Endothelial cell of umbilical vein (primary cell): ENCODE results near the gene RIC1. TPM values are rescaled to one million over a fixed set of nuclear protein-coding genes. Genes with fewer than 3 reads are reported as not detected.

Experiments
- BruUV-seq: library from RNA; stranded (reverse); fragments of 400-500 nt; replicated peaks from 2 replicates; lab custom pipeline; 2021; lab: Mats Ljungman, UMichigan
- CTCF ChIA-PET: fragments of 300-600, 350-600 bp; sonication (Branson Sonifier 250); formaldehyde crosslinking; loops from one replicate; lab custom pipeline; 2021; ENCODE audit warnings: antibody characterized with exemption, inconsistent platforms; lab: Charles Lee
- POLR2A ChIA-PET: fragments of 300-600, 350-600 bp; sonication (Branson Sonifier 250); formaldehyde crosslinking; loops from one replicate; lab custom pipeline; 2021; ENCODE audit warnings: antibody characterized with exemption, inconsistent platforms; lab: Charles Lee
- DNase-seq: peaks from one replicate; pipeline ENCODE4 v3.0.0-alpha.2; 2011; ENCODE audit warnings: low read depth, low spot score
- FAIRE-seq: peaks from 2 replicates; lab custom pipeline; 2011; peaks lifted over from hg19 to GRCh38; lab: Jason Lieb, UNC
- H2AFZ ChIP-seq: 2 replicates; pipeline ENCODE4 v1.6.0; 2012; ENCODE audit warnings: low read depth, low read length, control low read depth, inconsistent platforms
- H3K27ac ChIP-seq: 2 replicates; pipeline ENCODE4 v1.5.1; 2011; ENCODE audit warnings: low read depth, mild to moderate bottlenecking, control low read depth, low read length, moderate library complexity; ENCODE audit not compliant: insufficient read depth
- H3K27me3 ChIP-seq, 2 experiments: 2 replicates each; pipeline versions ENCODE4 v1.6.0 to v1.6.1; 2011; ENCODE audit warnings: low read length in 2 of 2, mixed read lengths in 1 of 2; ENCODE audit not compliant: control insufficient read depth in 2 of 2, insufficient read depth in 2 of 2
- H3K36me3 ChIP-seq, 2 experiments: 2 replicates in 1 of 2; 3 replicates in 1 of 2; pipeline ENCODE4 v1.5.1; 2011; ENCODE audit warnings: low read length in 2 of 2, mild to moderate bottlenecking in 1 of 2, moderate library complexity in 1 of 2; ENCODE audit not compliant: control insufficient read depth in 2 of 2, insufficient read depth in 2 of 2; ENCODE audit errors: extremely low read depth in 1 of 2
- H3K4me1 ChIP-seq: 3 replicates; pipeline ENCODE4 v1.5.1; 2011; ENCODE audit warnings: mild to moderate bottlenecking, low read length; ENCODE audit not compliant: control insufficient read depth, insufficient read depth; ENCODE audit errors: extremely low read depth
- H3K4me2 ChIP-seq: 2 replicates; pipeline ENCODE4 v1.6.1; 2011; ENCODE audit warnings: low read length, control low read depth, mixed read lengths; ENCODE audit not compliant: insufficient read depth
- H3K4me3 ChIP-seq, 3 experiments: fragments of 200-600 bp in 1 of 3; sonication (generic), shearing (Covaris generic) in 1 of 3; replicated peaks in 1 of 3; 2 replicates each; pipeline ENCODE4 v1.5.1; 2011 to 2016; ENCODE audit warnings: control low read depth in 3 of 3, low read length in 3 of 3, mild to moderate bottlenecking in 2 of 3, inconsistent platforms in 1 of 3, low read depth in 1 of 3, moderate library complexity in 1 of 3; ENCODE audit not compliant: insufficient read depth in 1 of 3
- H3K79me2 ChIP-seq: 2 replicates; pipeline ENCODE4 v1.6.0; 2012; ENCODE audit warnings: low read length, inconsistent platforms; ENCODE audit not compliant: control insufficient read depth, insufficient read depth
- H3K9ac ChIP-seq: replicated peaks from 2 replicates; pipeline ENCODE3; 2011; ENCODE audit warnings: low read length, control low read depth; ENCODE audit not compliant: insufficient read depth; ENCODE audit errors: extremely low read depth
- H3K9me1 ChIP-seq: replicated peaks from 3 replicates; pipeline ENCODE4 v1.6.0; 2011; ENCODE audit warnings: mild to moderate bottlenecking, low read length; ENCODE audit not compliant: control insufficient read depth, insufficient read depth; ENCODE audit errors: extremely low read depth
- H3K9me3 ChIP-seq: replicated peaks from 2 replicates; pipeline ENCODE4 v1.5.1; 2012; ENCODE audit warnings: low read length, inconsistent platforms; ENCODE audit not compliant: control insufficient read depth, insufficient read depth
- H4K20me1 ChIP-seq: replicated peaks from 2 replicates; pipeline ENCODE3; 2011; ENCODE audit warnings: mild to moderate bottlenecking, low read length; ENCODE audit not compliant: control insufficient read depth, insufficient read depth; ENCODE audit errors: extremely low read depth
- EZH2 ChIP-seq: IDR thresholded peaks from 2 replicates; pipeline ENCODE4 v1.6.1; 2012; ENCODE audit warnings: borderline replicate concordance, low read depth, mild to moderate bottlenecking, moderate library complexity, low read length, inconsistent platforms; ENCODE audit not compliant: severe bottlenecking
- FOS ChIP-seq: IDR thresholded peaks from 2 replicates; pipeline ENCODE4 v1.6.1; 2011; ENCODE audit warnings: mild to moderate bottlenecking, low read length, moderate library complexity, borderline replicate concordance; ENCODE audit not compliant: insufficient read depth
- GATA2 ChIP-seq: IDR thresholded peaks from 2 replicates; pipeline ENCODE4 v1.7.0; 2011; ENCODE audit warnings: low read depth, mild to moderate bottlenecking, moderate library complexity, mixed read lengths, low read length; ENCODE audit not compliant: insufficient read length, insufficient read depth
- JUN ChIP-seq: IDR thresholded peaks from 2 replicates; pipeline ENCODE4 v1.6.1; 2011; ENCODE audit warnings: borderline replicate concordance, low read depth; ENCODE audit not compliant: insufficient read length, insufficient read depth
- MYC ChIP-seq: IDR thresholded peaks from one replicate; pipeline ENCODE4 v1.6.1; 2011; ENCODE audit warnings: mild to moderate bottlenecking, low read depth, low read length
- POLR2A ChIP-seq: IDR thresholded peaks from 2 replicates; pipeline ENCODE4 v1.6.1; 2012; ENCODE audit warnings: low read depth, mild to moderate bottlenecking, control low read depth, low read length
- POLR2AphosphoS5 ChIP-seq: IDR thresholded peaks from 2 replicates; pipeline ENCODE4 v1.6.1; 2012; ENCODE audit warnings: low read depth, mild to moderate bottlenecking, control low read depth, low read length, moderate library complexity; ENCODE audit not compliant: insufficient read depth
- dilution Hi-C: fragments of 300-500 bp; cut with MboI; formaldehyde crosslinking; loops from one replicate; pipeline ENCODE4 v1.15.0; 2019; ENCODE audit warnings: low sequenced_read_pairs; ENCODE audit not compliant: extremely low pct_ligation_motif_present
- intact Hi-C: fragments of 100-400 bp; cut with micrococcal nuclease; formaldehyde crosslinking; loops from one replicate; pipeline ENCODE4 v1.10.0; 2022
- polyA plus RNA-seq, 4 experiments: library from polyadenylated mRNA; depleted of rRNA in 3 of 4; stranded (reverse) in 3 of 4; unstranded in 1 of 4; fragments of >200 nt; gene quantifications; 2 replicates each; pipeline versions ENCODE4 v1.2.1 to v1.2.3, GENCODE V29; 2011 to 2012; ENCODE audit warnings: missing spikeins in 1 of 4
- total RNA-seq: library from RNA; stranded (reverse); gene quantifications from 2 replicates; pipeline ENCODE4 v1.2.3, GENCODE V29; 2021
- TF ChIP-seq, protein P1 (sequence below): IDR thresholded peaks from 2 replicates; pipeline ENCODE4 v1.6.1; 2011; ENCODE audit not compliant: insufficient read depth, insufficient read length
- TF ChIP-seq, protein P2 (sequence below), 2 donors: IDR thresholded peaks; 1 replicate in 1 of 2; 2 replicates in 1 of 2; pipeline ENCODE4 v1.5.1; 2011; ENCODE audit warnings: low read length in 2 of 2, mild to moderate bottlenecking in 2 of 2, moderate library complexity in 2 of 2, control low read depth in 1 of 2, inconsistent platforms in 1 of 2, low read depth in 1 of 2; ENCODE audit not compliant: insufficient read depth in 1 of 2; ENCODE audit errors: extremely low read depth in 1 of 2

RIC1 gene
- total and polyA plus RNA-seq, 2 donors (not counting 3 experiments of a cell fraction or from before 2014, with no cell fraction given), result 14.0 to 23.5 TPM

DNA sequence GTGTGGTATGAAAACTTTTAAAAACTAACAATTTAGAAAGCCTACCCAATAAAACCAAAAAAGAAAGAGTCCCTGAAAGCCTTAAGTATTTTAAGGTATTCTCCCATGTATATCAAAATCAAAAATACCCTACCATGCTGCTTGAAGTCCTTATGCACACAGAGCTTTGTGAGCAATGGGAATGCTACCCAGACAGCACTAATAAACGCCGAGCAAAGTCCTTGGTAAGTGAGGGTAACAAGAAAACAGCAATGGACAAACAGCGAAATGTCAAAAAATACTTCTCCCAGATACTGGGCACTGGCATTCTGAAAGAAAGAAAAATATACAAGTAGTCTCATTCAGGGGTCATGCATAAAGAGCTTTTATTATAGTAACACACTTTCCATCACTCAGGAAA is 176.6 kb downstream of the RIC1 start:
- no peak overlapping the region for H2AFZ ChIP-seq
- BruUV-seq, result no TSS peak
- H3K9ac ChIP-seq, result no peak overlapping the region
- no peak for FAIRE-seq
- no peaks in the 10 kb centered on the region for H3K9me3 ChIP-seq
- H3K27me3 ChIP-seq, result no peaks in the 10 kb centered on the region
- CTCF ChIA-PET, result no interaction called here
- no peaks in the 10 kb centered on the region for H3K79me2 ChIP-seq
- H3K9me1 ChIP-seq, result no peaks in the 10 kb centered on the region
- no peak overlapping the region for H3K27ac ChIP-seq
- no peaks in the 10 kb centered on the region for H3K4me1 ChIP-seq
- intact Hi-C loops (no loop called here), dilution Hi-C loops (no loop called here)
- no peak overlapping the region for H3K4me2 ChIP-seq
- no peaks in the 10 kb centered on the region for H4K20me1 ChIP-seq
- no peak for DNase-seq
- POLR2A ChIA-PET, result no interaction called here
- no peak overlapping the region for H3K4me3 ChIP-seq
- H3K36me3 ChIP-seq, result no peaks in the 10 kb centered on the region
- TF ChIP-seq, protein P1, sequence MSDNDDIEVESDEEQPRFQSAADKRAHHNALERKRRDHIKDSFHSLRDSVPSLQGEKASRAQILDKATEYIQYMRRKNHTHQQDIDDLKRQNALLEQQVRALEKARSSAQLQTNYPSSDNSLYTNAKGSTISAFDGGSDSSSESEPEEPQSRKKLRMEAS, result no peak
- no peak for TF ChIP-seq POLR2A
- no peak for TF ChIP-seq MYC
- TF ChIP-seq, protein P2, sequence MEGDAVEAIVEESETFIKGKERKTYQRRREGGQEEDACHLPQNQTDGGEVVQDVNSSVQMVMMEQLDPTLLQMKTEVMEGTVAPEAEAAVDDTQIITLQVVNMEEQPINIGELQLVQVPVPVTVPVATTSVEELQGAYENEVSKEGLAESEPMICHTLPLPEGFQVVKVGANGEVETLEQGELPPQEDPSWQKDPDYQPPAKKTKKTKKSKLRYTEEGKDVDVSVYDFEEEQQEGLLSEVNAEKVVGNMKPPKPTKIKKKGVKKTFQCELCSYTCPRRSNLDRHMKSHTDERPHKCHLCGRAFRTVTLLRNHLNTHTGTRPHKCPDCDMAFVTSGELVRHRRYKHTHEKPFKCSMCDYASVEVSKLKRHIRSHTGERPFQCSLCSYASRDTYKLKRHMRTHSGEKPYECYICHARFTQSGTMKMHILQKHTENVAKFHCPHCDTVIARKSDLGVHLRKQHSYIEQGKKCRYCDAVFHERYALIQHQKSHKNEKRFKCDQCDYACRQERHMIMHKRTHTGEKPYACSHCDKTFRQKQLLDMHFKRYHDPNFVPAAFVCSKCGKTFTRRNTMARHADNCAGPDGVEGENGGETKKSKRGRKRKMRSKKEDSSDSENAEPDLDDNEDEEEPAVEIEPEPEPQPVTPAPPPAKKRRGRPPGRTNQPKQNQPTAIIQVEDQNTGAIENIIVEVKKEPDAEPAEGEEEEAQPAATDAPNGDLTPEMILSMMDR (IDR thresholded peaks at IDR 0.05; ENCODE audit: extremely low read depth in 1 of 2, insufficient read depth in 1 of 2, low read depth in 1 of 2, low read length in 2 of 2), result no peak
- no peak for TF ChIP-seq JUN
- no peak for TF ChIP-seq POLR2AphosphoS5
- no peak for TF ChIP-seq EZH2
- TF ChIP-seq FOS, result no peak
- no peak for TF ChIP-seq GATA2
